HEK293 (cell line): ENCODE results near the gene TMED6.

Source experiments
- GLI2 ChIP-seq: fragments of 450-650 bp; formaldehyde crosslinking; IDR thresholded peaks from 2 replicates; pipeline ENCODE4; 2017; ENCODE audit warnings: missing biosample characterization, missing genetic modification characterization, low read depth, borderline replicate concordance
- HOXC10 ChIP-seq: sonication (generic); formaldehyde crosslinking; IDR thresholded peaks from 2 replicates; pipeline ENCODE4 v1.8.1; 2023; ENCODE audit warnings: mild to moderate bottlenecking, missing genetic modification reagents
- PRDM1 ChIP-seq: fragments of 450-650 bp; formaldehyde crosslinking; IDR thresholded peaks from 2 replicates; pipeline ENCODE4; 2016; ENCODE audit warnings: missing biosample characterization, missing genetic modification characterization
- PRDM4 ChIP-seq: fragments of 450-650 bp; formaldehyde crosslinking; IDR thresholded peaks from 2 replicates; pipeline ENCODE4 v1.5.1; 2017; ENCODE audit warnings: missing biosample characterization, missing genetic modification characterization
- SCRT1 ChIP-seq: fragments of 450-650 bp; formaldehyde crosslinking; IDR thresholded peaks from 2 replicates; pipeline ENCODE4 v1.5.1; 2016; ENCODE audit warnings: missing biosample characterization, missing genetic modification characterization, borderline replicate concordance
- TCF7L2 ChIP-seq: IDR thresholded peaks from 2 replicates; pipeline ENCODE4 v1.6.1; 2011; ENCODE audit warnings: low read depth, mild to moderate bottlenecking, inconsistent platforms, low read length, moderate library complexity, borderline replicate concordance
- ZBTB20 ChIP-seq: fragments of 450-650 bp; formaldehyde crosslinking; IDR thresholded peaks from 2 replicates; pipeline ENCODE4 v1.5.1; 2016; ENCODE audit warnings: missing biosample characterization, missing genetic modification characterization
- ZBTB21 ChIP-seq: fragments of 450-650 bp; formaldehyde crosslinking; IDR thresholded peaks from 2 replicates; pipeline ENCODE4 v1.5.1; 2017; ENCODE audit warnings: missing biosample characterization, missing genetic modification characterization
- ZBTB44 ChIP-seq: fragments of 450-650 bp; IDR thresholded peaks from 2 replicates; pipeline ENCODE4 v1.5.1; 2018; ENCODE audit warnings: missing biosample characterization, mild to moderate bottlenecking, missing genetic modification characterization
- ZBTB49 ChIP-seq: fragments of 450-650 bp; formaldehyde crosslinking; IDR thresholded peaks from 2 replicates; pipeline ENCODE4 v1.5.1; 2016; ENCODE audit warnings: missing biosample characterization, missing genetic modification characterization, low read depth
- ZNF121 ChIP-seq: fragments of 450-650 bp; formaldehyde crosslinking; IDR thresholded peaks from 2 replicates; pipeline ENCODE4 v1.5.1; 2016; ENCODE audit warnings: missing biosample characterization, missing genetic modification characterization
- ZNF174 ChIP-seq: fragments of 450-650 bp; formaldehyde crosslinking; IDR thresholded peaks from 2 replicates; pipeline ENCODE4 v1.5.0; 2017; ENCODE audit warnings: missing biosample characterization, mild to moderate bottlenecking, missing genetic modification characterization
- ZNF184 ChIP-seq: fragments of 450-650 bp; IDR thresholded peaks from 2 replicates; pipeline ENCODE4 v1.5.1; 2018; ENCODE audit warnings: missing biosample characterization, mild to moderate bottlenecking, missing genetic modification characterization
- ZNF2 ChIP-seq: fragments of 450-650 bp; formaldehyde crosslinking; IDR thresholded peaks from 2 replicates; pipeline ENCODE4 v1.5.1; 2016; ENCODE audit warnings: missing biosample characterization, missing genetic modification characterization
- ZNF211 ChIP-seq: fragments of 450-650 bp; formaldehyde crosslinking; IDR thresholded peaks from 2 replicates; pipeline ENCODE4 v1.5.1; 2016; ENCODE audit warnings: low read depth, missing biosample characterization, missing genetic modification characterization
- ZNF23 ChIP-seq: fragments of 450-650 bp; formaldehyde crosslinking; IDR thresholded peaks from 2 replicates; pipeline ENCODE4 v1.5.1; 2016; ENCODE audit warnings: missing biosample characterization, missing genetic modification characterization, borderline replicate concordance
- ZNF24 ChIP-seq: fragments of 450-650 bp; formaldehyde crosslinking; IDR thresholded peaks from 2 replicates; pipeline ENCODE4 v1.5.1; 2016; ENCODE audit warnings: missing biosample characterization, missing genetic modification characterization
- ZNF26 ChIP-seq: fragments of 450-650 bp; formaldehyde crosslinking; IDR thresholded peaks from 2 replicates; pipeline ENCODE4 v1.5.1; 2016; ENCODE audit warnings: missing biosample characterization, missing genetic modification characterization
- ZNF302 ChIP-seq: fragments of 450-650 bp; formaldehyde crosslinking; IDR thresholded peaks from 2 replicates; pipeline ENCODE4 v1.5.1; 2016; ENCODE audit warnings: missing biosample characterization, missing genetic modification characterization, low read depth
- ZNF366 ChIP-seq: fragments of 450-650 bp; formaldehyde crosslinking; conservative IDR thresholded peaks from 2 replicates; pipeline ENCODE4 v1.5.1; 2016; ENCODE audit warnings: missing biosample characterization, missing genetic modification characterization
- ZNF398 ChIP-seq: fragments of 450-650 bp; formaldehyde crosslinking; IDR thresholded peaks from 2 replicates; pipeline ENCODE4 v1.5.1; 2017; ENCODE audit warnings: missing biosample characterization, missing genetic modification characterization
- ZNF416 ChIP-seq: fragments of 450-650 bp; formaldehyde crosslinking; IDR thresholded peaks from 2 replicates; pipeline ENCODE4 v1.5.1; 2016; ENCODE audit warnings: missing biosample characterization, missing genetic modification characterization
- ZNF510 ChIP-seq: fragments of 450-650 bp; formaldehyde crosslinking; IDR thresholded peaks from 2 replicates; pipeline ENCODE4 v1.5.1; 2018; ENCODE audit warnings: mild to moderate bottlenecking, missing genetic modification characterization, missing biosample characterization; ENCODE audit not compliant: insufficient replicate concordance
- ZNF560 ChIP-seq: fragments of 450-650 bp; formaldehyde crosslinking; IDR thresholded peaks from 2 replicates; pipeline ENCODE4 v1.5.1; 2017; ENCODE audit warnings: missing biosample characterization, missing genetic modification characterization, borderline replicate concordance
- ZNF585B ChIP-seq: fragments of 450-650 bp; formaldehyde crosslinking; IDR thresholded peaks from 2 replicates; pipeline ENCODE4 v1.5.1; 2016; ENCODE audit warnings: missing biosample characterization, missing genetic modification characterization
- ZNF677 ChIP-seq: fragments of 450-650 bp; IDR thresholded peaks from 2 replicates; pipeline ENCODE4 v1.5.0; 2018; ENCODE audit warnings: missing biosample characterization, mild to moderate bottlenecking, missing genetic modification characterization, moderate library complexity
- ZNF792 ChIP-seq: fragments of 450-650 bp; formaldehyde crosslinking; IDR thresholded peaks from 2 replicates; pipeline ENCODE4 v1.5.1; 2016; ENCODE audit warnings: missing biosample characterization, missing genetic modification characterization
- ZNF843 ChIP-seq: fragments of 450-650 bp; formaldehyde crosslinking; IDR thresholded peaks from 2 replicates; pipeline ENCODE4 v1.5.1; 2016; ENCODE audit warnings: missing biosample characterization, missing genetic modification characterization
- ZSCAN23 ChIP-seq: fragments of 450-650 bp; formaldehyde crosslinking; IDR thresholded peaks from 2 replicates; pipeline ENCODE4 v1.5.1; 2016; ENCODE audit warnings: missing biosample characterization, missing genetic modification characterization

TMED6 gene

GRCh38 chr16:69396187-69397061 lies 44.8 kb upstream of the TMED6 start (continued):
- TF ChIP-seq PRDM1 (0 out of 2 replicates have a peak, but pooled peaks have one; percentile 44), ZNF24 (no peak; the same call in 1 of the 2 replicates), ZNF26 (tag by site-specific recombination) (no peak), ZNF560 (tag by site-specific recombination) (no peak), ZNF302 (tag by site-specific recombination) (no peak), ZNF843 (tag by site-specific recombination) (0 out of 2 replicates have a peak, but pooled peaks have one; percentile 21), ZNF510 (tag by site-specific recombination) (no peak), ZBTB44 (tag by site-specific recombination) (no peak), ZNF174 (tag by site-specific recombination) (no peak), SCRT1 (tag by site-specific recombination) (no peak), ZNF2 (tag by site-specific recombination) (peak; percentile 50; the same call in 1 of the 2 replicates), ZNF677 (no peak), ZBTB21 (peak; percentile 96), ZNF792 (tag by site-specific recombination) (no peak), ZSCAN23 (tag by site-specific recombination) (no peak), ZNF585B (no peak), ZNF211 (tag by site-specific recombination) (no peak), ZNF398 (tag by site-specific recombination) (peak; percentile 15; the same call in 1 of the 2 replicates), ZNF121 (0 out of 2 replicates have a peak, but pooled peaks have one; percentile 5), ZNF184 (tag by site-specific recombination) (no peak), GLI2 (no peak), PRDM4 (tag by site-specific recombination) (0 out of 2 replicates have a peak, but pooled peaks have one; percentile 26), ZBTB20 (tag by site-specific recombination) (peak; percentile 53), ZNF23 (tag by site-specific recombination) (no peak), HOXC10 (no peak), ZBTB49 (tag by site-specific recombination) (no peak), ZNF366 (tag by site-specific recombination) (peak; percentile 55), ZNF416 (tag by site-specific recombination) (no peak), TCF7L2 (peak; percentile 60; the same call in 1 of the 2 replicates)
